ENCODE results near the gene NUMA1.

Gene NUMA1

GRCh38 chr11:72084076-72084475 lies 3.7 kb upstream of the NUMA1 start:
- Histone ChIP-seq H3K56ac (ENCODE audit: low read length) (no peak overlapping the region), H4K5ac (ENCODE audit: low read length) (no peak overlapping the region), H3K23ac (ENCODE audit: low read length) (no peak overlapping the region), H4K8ac (ENCODE audit: low read depth, low read length) (no peak overlapping the region), H3K4me3 (ENCODE audit: low read length) (no peak overlapping the region), H3K27ac (ENCODE audit: low read depth, low read length) (no peak overlapping the region), H3K79me1 (ENCODE audit: low read length) (peaks cover 3% of the 10 kb centered on the region), H2BK120ac (ENCODE audit: low read depth, low read length) (no peak overlapping the region), H3K27me3 (ENCODE audit: insufficient read depth, low read length, poor library complexity) (no peaks in the 10 kb centered on the region), H3K9ac (ENCODE audit: low read length) (no peak overlapping the region), H3K4me1 (ENCODE audit: control insufficient read depth, low read depth, low read length) (peaks cover 4% of the 10 kb centered on the region), H2BK15ac (replicated peaks; ENCODE audit: low read depth) (no peak overlapping the region), H3K18ac (ENCODE audit: low read length) (no peak overlapping the region), H2AK5ac (ENCODE audit: low read length) (no peak overlapping the region), H3K4me2 (ENCODE audit: low read length) (no peak overlapping the region), H3K4ac (ENCODE audit: low read depth, low read length) (no peak overlapping the region), H2BK5ac (ENCODE audit: low read length) (no peak overlapping the region), H3K79me2 (ENCODE audit: control insufficient read depth, insufficient read depth, low read length) (peaks cover 9% of the 10 kb centered on the region), H3K36me3 (ENCODE audit: control insufficient read depth, insufficient read depth, low read length) (no peaks in the 10 kb centered on the region)
- no CpG with 5 or more reads among the region's 4 CpGs for WGBS (ENCODE audit: extremely low coverage, insufficient coverage, low lambda C conversion rate)
- DNase-seq = no peak

- Histone ChIP-seq H3K79me2 (ENCODE audit: control insufficient read depth, insufficient read depth, low read length) (peaks cover 16% of the 10 kb centered on the region), H3K4me3 (ENCODE audit: low read length) (no peak overlapping the region), H2AK5ac (ENCODE audit: low read length) (no peak overlapping the region), H4K5ac (ENCODE audit: low read length) (no peak overlapping the region), H3K27ac (ENCODE audit: low read depth, low read length) (no peak overlapping the region), H2BK120ac (ENCODE audit: low read depth, low read length) (no peak overlapping the region), H3K36me3 (ENCODE audit: control insufficient read depth, insufficient read depth, low read length) (no peaks in the 10 kb centered on the region), H3K18ac (ENCODE audit: low read length) (no peak overlapping the region), H3K9ac (ENCODE audit: low read length) (no peak overlapping the region), H3K56ac (ENCODE audit: low read length) (no peak overlapping the region), H3K4me1 (ENCODE audit: control insufficient read depth, low read depth, low read length) (no peaks in the 10 kb centered on the region), H3K4me2 (ENCODE audit: low read length) (no peak overlapping the region), H4K8ac (ENCODE audit: low read depth, low read length) (no peak overlapping the region), H2BK5ac (ENCODE audit: low read length) (no peak overlapping the region), H2BK15ac (replicated peaks; ENCODE audit: low read depth) (no peak overlapping the region), H3K23ac (ENCODE audit: low read length) (no peak overlapping the region), H3K27me3 (ENCODE audit: insufficient read depth, low read length, poor library complexity) (no peaks in the 10 kb centered on the region), H3K79me1 (ENCODE audit: low read length) (peaks cover 3% of the 10 kb centered on the region), H3K4ac (ENCODE audit: low read depth, low read length) (no peak overlapping the region)
- no CpG with 5 or more reads among the region's 2 CpGs for WGBS (ENCODE audit: extremely low coverage, insufficient coverage, low lambda C conversion rate)
- DNase-seq = no peak
Observed at GRCh38 chr11:72083414-72083813, 3.1 kb upstream of the NUMA1 start.

- peaks cover 24% of the 10 kb centered on the region for H3K79me2 ChIP-seq (ENCODE audit: control insufficient read depth, insufficient read depth, low read length)
- no peaks in the 10 kb centered on the region for H3K36me3 ChIP-seq (ENCODE audit: control insufficient read depth, insufficient read depth, low read length)
- H3K9ac ChIP-seq (ENCODE audit: low read length) = no peak overlapping the region
- no CpG with 5 or more reads among the region's 3 CpGs for WGBS (ENCODE audit: extremely low coverage, insufficient coverage, low lambda C conversion rate)
- no peak overlapping the region for H3K56ac ChIP-seq (ENCODE audit: low read length)
- H3K18ac ChIP-seq (ENCODE audit: low read length) = no peak overlapping the region
- H2BK120ac ChIP-seq (ENCODE audit: low read depth, low read length) = no peak overlapping the region
- H3K27ac ChIP-seq (ENCODE audit: low read depth, low read length) = no peak overlapping the region
- no peak overlapping the region for H3K23ac ChIP-seq (ENCODE audit: low read length)
- no peak overlapping the region for H2AK5ac ChIP-seq (ENCODE audit: low read length)
- H3K79me1 ChIP-seq (ENCODE audit: low read length) = peaks cover 3% of the 10 kb centered on the region
- no peak overlapping the region for H2BK5ac ChIP-seq (ENCODE audit: low read length)
- no peak overlapping the region for H3K4me3 ChIP-seq (ENCODE audit: low read length)
- H3K4me2 ChIP-seq (ENCODE audit: low read length) = no peak overlapping the region
- no peak overlapping the region for H3K4ac ChIP-seq (ENCODE audit: low read depth, low read length)
- no peak overlapping the region for H4K5ac ChIP-seq (ENCODE audit: low read length)
- H3K27me3 ChIP-seq (ENCODE audit: insufficient read depth, low read length, poor library complexity) = no peaks in the 10 kb centered on the region
- H4K8ac ChIP-seq (ENCODE audit: low read depth, low read length) = no peak overlapping the region
- no peak for DNase-seq
- H2BK15ac ChIP-seq (replicated peaks; ENCODE audit: low read depth) = no peak overlapping the region
- H3K4me1 ChIP-seq (ENCODE audit: control insufficient read depth, low read depth, low read length) = no peaks in the 10 kb centered on the region
Observed at GRCh38 chr11:72081821-72082453, 1.6 kb upstream of the NUMA1 start.

GRCh38 chr11:72081184-72081644 lies 872 bp upstream of the NUMA1 start:
- no peak overlapping the region for H3K23ac ChIP-seq (ENCODE audit: low read length)
- H4K8ac ChIP-seq (ENCODE audit: low read depth, low read length) = no peak overlapping the region
- H2BK120ac ChIP-seq (ENCODE audit: low read depth, low read length) = peak overlapping the region; percentile 48
- H3K36me3 ChIP-seq (ENCODE audit: control insufficient read depth, insufficient read depth, low read length) = no peaks in the 10 kb centered on the region
- peak overlapping the region; percentile 65 for H3K4ac ChIP-seq (ENCODE audit: low read depth, low read length)
- no peak overlapping the region for H2BK15ac ChIP-seq (replicated peaks; ENCODE audit: low read depth)
- peak overlapping the region; percentile 94 for H3K56ac ChIP-seq (ENCODE audit: low read length)
- peak overlapping the region; percentile 54 for H3K27ac ChIP-seq (ENCODE audit: low read depth, low read length)
- peaks cover 3% of the 10 kb centered on the region for H3K79me1 ChIP-seq (ENCODE audit: low read length)
- no peak overlapping the region for H2AK5ac ChIP-seq (ENCODE audit: low read length)
- no peak overlapping the region for H2BK5ac ChIP-seq (ENCODE audit: low read length)
- peaks cover 24% of the 10 kb centered on the region for H3K79me2 ChIP-seq (ENCODE audit: control insufficient read depth, insufficient read depth, low read length)
- no peaks in the 10 kb centered on the region for H3K27me3 ChIP-seq (ENCODE audit: insufficient read depth, low read length, poor library complexity)
- H4K5ac ChIP-seq (ENCODE audit: low read length) = peak overlapping the region; percentile 85
- H3K4me3 ChIP-seq (ENCODE audit: low read length) = peak overlapping the region; percentile 64
- H3K4me1 ChIP-seq (ENCODE audit: control insufficient read depth, low read depth, low read length) = no peaks in the 10 kb centered on the region
- DNase-seq = no peak
- peak overlapping the region; percentile 56 for H3K18ac ChIP-seq (ENCODE audit: low read length)
- H3K4me2 ChIP-seq (ENCODE audit: low read length) = peak overlapping the region; percentile 80
- peak overlapping the region; percentile 84 for H3K9ac ChIP-seq (ENCODE audit: low read length)
- 100% methylated on average over 2 of the region's 21 CpGs for WGBS (ENCODE audit: extremely low coverage, insufficient coverage, low lambda C conversion rate)

- Histone ChIP-seq H2BK120ac (ENCODE audit: low read depth, low read length) (no peak overlapping the region), H3K27ac (ENCODE audit: low read depth, low read length) (peak overlapping the region; percentile 88)
Observed at GRCh38 chr11:72079819-72080325, 470 bp downstream of the NUMA1 start.

More at GRCh38 chr11:72079819-72080325, 470 bp downstream of the NUMA1 start:
- peaks cover 5% of the 10 kb centered on the region for H3K79me1 ChIP-seq (ENCODE audit: low read length)
- no peak overlapping the region for H2AK5ac ChIP-seq (ENCODE audit: low read length)
- peak overlapping the region; percentile 92 for H3K9ac ChIP-seq (ENCODE audit: low read length)
- H3K4me3 ChIP-seq (ENCODE audit: low read length) = peak overlapping the region; percentile 96
- no CpG with 5 or more reads among the region's 16 CpGs for WGBS (ENCODE audit: extremely low coverage, insufficient coverage, low lambda C conversion rate)
- H3K56ac ChIP-seq (ENCODE audit: low read length) = peak overlapping the region; percentile 95
- H4K5ac ChIP-seq (ENCODE audit: low read length) = no peak overlapping the region
- no peaks in the 10 kb centered on the region for H3K4me1 ChIP-seq (ENCODE audit: control insufficient read depth, low read depth, low read length)
- no peak overlapping the region for H3K23ac ChIP-seq (ENCODE audit: low read length)
- peaks cover 32% of the 10 kb centered on the region for H3K79me2 ChIP-seq (ENCODE audit: control insufficient read depth, insufficient read depth, low read length)
- no peaks in the 10 kb centered on the region for H3K36me3 ChIP-seq (ENCODE audit: control insufficient read depth, insufficient read depth, low read length)
- no peaks in the 10 kb centered on the region for H3K27me3 ChIP-seq (ENCODE audit: insufficient read depth, low read length, poor library complexity)
- DNase-seq = no peak
- no peak overlapping the region for H4K8ac ChIP-seq (ENCODE audit: low read depth, low read length)
- no peak overlapping the region for H2BK5ac ChIP-seq (ENCODE audit: low read length)
- no peak overlapping the region for H3K4ac ChIP-seq (ENCODE audit: low read depth, low read length)
- no peak overlapping the region for H2BK15ac ChIP-seq (replicated peaks; ENCODE audit: low read depth)
- peak overlapping the region; percentile 78 for H3K18ac ChIP-seq (ENCODE audit: low read length)
- peak overlapping the region; percentile 92 for H3K4me2 ChIP-seq (ENCODE audit: low read length)

All from mesendoderm (in vitro differentiated cells).